ENCODE measurements around the gene KCNIP1. TPM values are rescaled to one million over a fixed set of nuclear protein-coding genes. Genes with fewer than 3 reads are reported as not detected.

The KCNIP1 gene
- total and polyA plus RNA-seq, 2 of the 8 experiments (the other 6 are each of a cell fraction or from before 2014, with no cell fraction given) = 0.52 to 0.83 TPM

- Histone ChIP-seq H3K36me3 (ENCODE audit: control insufficient read depth in 2 of 4, insufficient read depth in 4 of 4, low read length in 3 of 4) (no peaks in the 10 kb centered on the region), H4K91ac (replicated peaks; ENCODE audit: insufficient read length, low read length) (no peak overlapping the region), H3K23me2 (ENCODE audit: low read depth, low read length) (no peaks in the 10 kb centered on the region), H2BK15ac (ENCODE audit: low read length) (no peak overlapping the region), H4K8ac (ENCODE audit: extremely low read depth, insufficient read depth, low read length) (no peak overlapping the region), H3K23ac (ENCODE audit: insufficient read length) (no peak overlapping the region), H2BK5ac (ENCODE audit: low read depth, low read length) (no peak overlapping the region), H3K79me2 (ENCODE audit: control insufficient read depth in 1 of 2, insufficient read depth in 2 of 2, low read length in 2 of 2) (no peaks in the 10 kb centered on the region), H2BK12ac (ENCODE audit: low read depth, low read length) (no peak overlapping the region), H3K79me1 (ENCODE audit: low read depth, low read length) (no peaks in the 10 kb centered on the region), H3K4me3 (ENCODE audit: extremely low read depth in 1 of 4, insufficient read depth in 2 of 4, low read depth in 3 of 4, low read length in 4 of 4) (no peak overlapping the region), H3K4me2 (ENCODE audit: insufficient read depth in 1 of 2, low read depth in 2 of 2, low read length in 2 of 2) (no peak overlapping the region), H3K4me1 (replicated peaks in 1 of 4; ENCODE audit: control insufficient read depth in 3 of 4, insufficient read depth in 4 of 4, low read length in 3 of 4) (peaks cover 0 to 5% (median 3%) of the 10 kb centered on the region in 4 experiments; a peak in 3 of 7 replicates), H3K9ac (replicated peaks in 1 of 4; ENCODE audit: extremely low read depth in 1 of 4, low read depth in 3 of 4, low read length in 3 of 4) (no peak overlapping the region), H3K9me3 (ENCODE audit: insufficient read depth in 2 of 2, low read depth in 1 of 2, low read length in 1 of 2) (no peaks in the 10 kb centered on the region), H3K56ac (replicated peaks; ENCODE audit: insufficient read length, low read depth, low read length) (no peak overlapping the region), H2BK120ac (replicated peaks; ENCODE audit: low read depth, low read length) (no peak overlapping the region), H4K20me1 (replicated peaks in 1 of 2; ENCODE audit: control insufficient read depth in 1 of 2, insufficient read depth in 2 of 2, low read length in 2 of 2) (no peaks in the 10 kb centered on the region), H4K5ac (ENCODE audit: insufficient read length, low read depth, low read length) (no peak overlapping the region), H2AFZ (ENCODE audit: low read length) (no peak overlapping the region), H3K4ac (replicated peaks; ENCODE audit: insufficient read length, low read depth, low read length) (no peak overlapping the region), H3K27me3 (replicated peaks in 1 of 4; ENCODE audit: control insufficient read depth in 3 of 4, extremely low read depth in 1 of 4, insufficient read depth in 3 of 4, low read length in 3 of 4) (no peaks in the 10 kb centered on the region; a peak in 1 of 7 replicates), H3K18ac (ENCODE audit: extremely low read depth, low read length) (no peak overlapping the region), H3K27ac (ENCODE audit: low read depth, low read length) (no peak overlapping the region), H2BK20ac (ENCODE audit: low read length) (no peak overlapping the region), H2AK5ac (ENCODE audit: low read depth, low read length) (no peak overlapping the region), H3K14ac (ENCODE audit: insufficient read length) (no peak overlapping the region)
- TF ChIP-seq CHD1 (IDR thresholded peaks at IDR 0.05; ENCODE audit: low read depth, low read length) (no peak), EGR1 (IDR thresholded peaks at IDR 0.05; ENCODE audit: borderline replicate concordance, low read depth, low read length) (no peak), KDM4A (IDR thresholded peaks at IDR 0.05; ENCODE audit: low read depth, low read length, severe bottlenecking) (no peak)
- WGBS, 2 experiments (ENCODE audit: extremely low coverage in 1 of 2, insufficient coverage in 1 of 2, insufficient read length in 1 of 2, insufficient replicate concordance in 2 of 2, low coverage in 1 of 2, low lambda C conversion rate in 2 of 2, missing lambda C conversion rate in 1 of 2) = 83% methylated on average over 5 of the region's 7 CpGs; no CpG with 5 or more reads in 1 of the 2 experiments
- POLR2A ChIA-PET (ENCODE audit: partially characterized antibody) = no interaction called here
- DNase-seq (ENCODE audit: low read depth in 1 of 2, low spot score in 2 of 2) (no peak), FAIRE-seq (no peak)
- CTCF ChIA-PET (ENCODE audit: partially characterized antibody) = interaction anchor here (1.7 kb wide), 1 partner anchor 71 kb away, joined by 4 read pairs; no protein-coding TSS in a partner anchor
Measured at GRCh38 chr5:170560938-170561337, 57.1 kb downstream of the KCNIP1 start.

Measured in H1 (cell line).